ENCODE results near the gene CHRM4. TPM values are rescaled to one million over a fixed set of nuclear protein-coding genes. Genes with fewer than 3 reads are reported as not detected.

Gene CHRM4
- total RNA-seq, 1 donor from 2014 or later, result 0.27 TPM

DNA sequence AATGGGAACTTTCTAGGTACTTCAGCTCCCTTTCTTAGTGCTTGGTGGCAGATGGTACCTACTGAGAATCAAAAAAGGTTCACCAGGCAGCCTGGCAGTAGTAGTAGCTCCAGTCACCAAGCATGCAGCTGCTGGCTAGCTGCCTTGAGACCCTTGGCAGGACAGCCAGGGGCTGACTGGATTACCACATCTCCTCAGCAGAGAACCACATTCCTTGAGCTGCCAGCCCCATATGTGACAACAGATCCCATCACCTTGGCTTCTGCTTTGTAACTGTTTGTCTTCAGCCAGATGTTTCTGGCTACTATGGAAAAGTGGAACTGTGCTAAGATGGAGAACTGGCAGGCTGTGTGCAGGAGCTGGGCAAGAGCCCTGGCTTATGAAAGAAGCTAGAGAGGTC lies 39.6 kb upstream of the CHRM4 start:
- H3K9ac ChIP-seq (ENCODE audit: low read length), result no peak overlapping the region
- no peaks in the 10 kb centered on the region for H3K4me1 ChIP-seq (ENCODE audit: insufficient read depth, low read length)
- Mint-ChIP-seq H3K36me3 (ENCODE audit: low read depth, unreplicated experiment) (peaks cover 28% of the 10 kb centered on the region), H3K27me3 (ENCODE audit: low read depth, unreplicated experiment) (no peaks in the 10 kb centered on the region), H3K9me3 (ENCODE audit: unreplicated experiment) (no peaks in the 10 kb centered on the region), H3K4me1 (ENCODE audit: low read depth, unreplicated experiment) (peaks cover 16% of the 10 kb centered on the region), H3K27ac (ENCODE audit: unreplicated experiment) (no peak overlapping the region), H3K4me3 (ENCODE audit: unreplicated experiment) (no peak overlapping the region)
- no peak overlapping the region for H3K4me2 ChIP-seq (ENCODE audit: low read length)
- H4K20me1 ChIP-seq (ENCODE audit: insufficient read depth, low read length), result peaks cover 15% of the 10 kb centered on the region
- H3K36me3 ChIP-seq (ENCODE audit: insufficient read depth, low read length), result peaks cover 19% of the 10 kb centered on the region
- no peaks in the 10 kb centered on the region for H3K79me2 ChIP-seq (ENCODE audit: insufficient read depth, low read length)
- no peak overlapping the region for H3K27ac ChIP-seq (ENCODE audit: low read depth, low read length)
- TF ChIP-seq, protein P1, sequence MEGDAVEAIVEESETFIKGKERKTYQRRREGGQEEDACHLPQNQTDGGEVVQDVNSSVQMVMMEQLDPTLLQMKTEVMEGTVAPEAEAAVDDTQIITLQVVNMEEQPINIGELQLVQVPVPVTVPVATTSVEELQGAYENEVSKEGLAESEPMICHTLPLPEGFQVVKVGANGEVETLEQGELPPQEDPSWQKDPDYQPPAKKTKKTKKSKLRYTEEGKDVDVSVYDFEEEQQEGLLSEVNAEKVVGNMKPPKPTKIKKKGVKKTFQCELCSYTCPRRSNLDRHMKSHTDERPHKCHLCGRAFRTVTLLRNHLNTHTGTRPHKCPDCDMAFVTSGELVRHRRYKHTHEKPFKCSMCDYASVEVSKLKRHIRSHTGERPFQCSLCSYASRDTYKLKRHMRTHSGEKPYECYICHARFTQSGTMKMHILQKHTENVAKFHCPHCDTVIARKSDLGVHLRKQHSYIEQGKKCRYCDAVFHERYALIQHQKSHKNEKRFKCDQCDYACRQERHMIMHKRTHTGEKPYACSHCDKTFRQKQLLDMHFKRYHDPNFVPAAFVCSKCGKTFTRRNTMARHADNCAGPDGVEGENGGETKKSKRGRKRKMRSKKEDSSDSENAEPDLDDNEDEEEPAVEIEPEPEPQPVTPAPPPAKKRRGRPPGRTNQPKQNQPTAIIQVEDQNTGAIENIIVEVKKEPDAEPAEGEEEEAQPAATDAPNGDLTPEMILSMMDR (IDR thresholded peaks at IDR 0.05; ENCODE audit: insufficient read depth, low read depth, low read length), result no peak
- no peak for TF ChIP-seq EZH2 (IDR thresholded peaks at IDR 0.05; ENCODE audit: insufficient read depth, low read length)
- no peak for FAIRE-seq
- H2AFZ ChIP-seq (ENCODE audit: low read depth, low read length), result no peak overlapping the region
- H3K9me3 ChIP-seq (ENCODE audit: insufficient read depth, low read depth, low read length), result no peaks in the 10 kb centered on the region
- no peak for DNase-seq (ENCODE audit: low read depth)
- no peaks in the 10 kb centered on the region for H3K27me3 ChIP-seq (ENCODE audit: insufficient read depth, low read length)
- no peak overlapping the region for H3K4me3 ChIP-seq (ENCODE audit: insufficient read depth, low read depth, low read length)

GRCh38 chr11:46429717-46430116 lies 38.1 kb upstream of the CHRM4 start:
- H3K27ac Mint-ChIP-seq (ENCODE audit: unreplicated experiment), result no peak overlapping the region
- no peaks in the 10 kb centered on the region for H3K9me3 Mint-ChIP-seq (ENCODE audit: unreplicated experiment)
- Histone ChIP-seq H2AFZ (ENCODE audit: low read depth, low read length) (no peak overlapping the region), H3K9ac (ENCODE audit: low read length) (no peak overlapping the region), H4K20me1 (ENCODE audit: insufficient read depth, low read length) (peaks cover 6% of the 10 kb centered on the region), H3K27me3 (ENCODE audit: insufficient read depth, low read length) (no peaks in the 10 kb centered on the region), H3K27ac (ENCODE audit: low read depth, low read length) (no peak overlapping the region), H3K79me2 (ENCODE audit: insufficient read depth, low read length) (no peaks in the 10 kb centered on the region), H3K4me3 (ENCODE audit: insufficient read depth, low read depth, low read length) (no peak overlapping the region), H3K36me3 (ENCODE audit: insufficient read depth, low read length) (peaks cover 18% of the 10 kb centered on the region), H3K4me2 (ENCODE audit: low read length) (no peak overlapping the region), H3K9me3 (ENCODE audit: insufficient read depth, low read depth, low read length) (no peaks in the 10 kb centered on the region), H3K4me1 (ENCODE audit: insufficient read depth, low read length) (no peaks in the 10 kb centered on the region)
- no peak for TF ChIP-seq EZH2 (IDR thresholded peaks at IDR 0.05; ENCODE audit: insufficient read depth, low read length)
- TF ChIP-seq, protein P1 (IDR thresholded peaks at IDR 0.05; ENCODE audit: insufficient read depth, low read depth, low read length), result no peak
- H3K4me3 Mint-ChIP-seq (ENCODE audit: unreplicated experiment), result no peak overlapping the region
- no peak for DNase-seq (ENCODE audit: low read depth)
- H3K4me1 Mint-ChIP-seq (ENCODE audit: low read depth, unreplicated experiment), result peaks cover 16% of the 10 kb centered on the region
- peaks cover 21% of the 10 kb centered on the region for H3K36me3 Mint-ChIP-seq (ENCODE audit: low read depth, unreplicated experiment)
- no peak for FAIRE-seq
- H3K27me3 Mint-ChIP-seq (ENCODE audit: low read depth, unreplicated experiment), result no peaks in the 10 kb centered on the region

GRCh38 chr11:46427364-46427763 lies 35.8 kb upstream of the CHRM4 start:
- Histone ChIP-seq H3K4me3 (ENCODE audit: insufficient read depth, low read depth, low read length) (no peak overlapping the region), H3K27me3 (ENCODE audit: insufficient read depth, low read length) (no peaks in the 10 kb centered on the region), H3K36me3 (ENCODE audit: insufficient read depth, low read length) (peaks cover 8% of the 10 kb centered on the region), H3K4me1 (ENCODE audit: insufficient read depth, low read length) (no peaks in the 10 kb centered on the region), H2AFZ (ENCODE audit: low read depth, low read length) (no peak overlapping the region), H3K27ac (ENCODE audit: low read depth, low read length) (no peak overlapping the region), H3K4me2 (ENCODE audit: low read length) (no peak overlapping the region), H4K20me1 (ENCODE audit: insufficient read depth, low read length) (peaks cover under 1% of the 10 kb centered on the region), H3K9ac (ENCODE audit: low read length) (no peak overlapping the region), H3K9me3 (ENCODE audit: insufficient read depth, low read depth, low read length) (no peaks in the 10 kb centered on the region), H3K79me2 (ENCODE audit: insufficient read depth, low read length) (no peaks in the 10 kb centered on the region)
- TF ChIP-seq EZH2 (IDR thresholded peaks at IDR 0.05; ENCODE audit: insufficient read depth, low read length), result no peak
- TF ChIP-seq, protein P1 (IDR thresholded peaks at IDR 0.05; ENCODE audit: insufficient read depth, low read depth, low read length), result no peak
- DNase-seq (ENCODE audit: low read depth) (no peak), FAIRE-seq (no peak)
- Mint-ChIP-seq H3K9me3 (ENCODE audit: unreplicated experiment) (no peaks in the 10 kb centered on the region), H3K27ac (ENCODE audit: unreplicated experiment) (no peak overlapping the region), H3K4me3 (ENCODE audit: unreplicated experiment) (no peak overlapping the region), H3K27me3 (ENCODE audit: low read depth, unreplicated experiment) (no peaks in the 10 kb centered on the region), H3K4me1 (ENCODE audit: low read depth, unreplicated experiment) (peaks cover 16% of the 10 kb centered on the region), H3K36me3 (ENCODE audit: low read depth, unreplicated experiment) (peaks cover 19% of the 10 kb centered on the region)
